HG03280 (cell line): ENCODE results near the gene GMEB2.
A peak's percentile ranks its signal among the peaks of the same experiment; 100 is the strongest.
"Not testable (repeated sequence)": the region's sequence is repeated elsewhere in the genome, so short reads cannot be mapped to it uniquely, and the experiment has no call there.

Source experiments
- ATAC-seq: cut with Tn5 transposase; IDR thresholded peaks from one replicate; pipeline ENCODE4 v1.9.1; 2021; ENCODE audit warnings: mild to moderate bottlenecking, moderate library complexity; ENCODE audit not compliant: unreplicated experiment

The GMEB2 gene

GRCh38 chr20:63626424-63627128, at the start of gene GMEB2:
GMEB2 (minus strand) TSS chr20:63627101; CDS start chr20:63619397, 7,704 bp downstream.
- peak; percentile 46 for ATAC-seq

GRCh38 chr20:63675681-63676368, 48.9 kb upstream of the GMEB2 start:
- no peak for ATAC-seq

GRCh38 chr20:63673951-63674350, 47.0 kb upstream of the GMEB2 start:
- ATAC-seq: no peak

GRCh38 chr20:63672666-63673065, 45.8 kb upstream of the GMEB2 start:
- no peak for ATAC-seq

GRCh38 chr20:63671695-63672094, 44.8 kb upstream of the GMEB2 start:
- ATAC-seq: not testable (repeated sequence)

- ATAC-seq: no peak
These were observed 41.5 kb upstream of the GMEB2 start for GRCh38 chr20:63668351-63668750.

GRCh38 chr20:63667858-63668257, 41.0 kb upstream of the GMEB2 start:
- no peak for ATAC-seq

- ATAC-seq: no peak
These were observed 38.8 kb upstream of the GMEB2 start for GRCh38 chr20:63665708-63666107.

GRCh38 chr20:63664861-63665594, 38.1 kb upstream of the GMEB2 start:
- ATAC-seq: no peak

- no peak for ATAC-seq
These were observed 37.4 kb upstream of the GMEB2 start for GRCh38 chr20:63664143-63664851.

GRCh38 chr20:63663332-63664066, 36.6 kb upstream of the GMEB2 start:
- ATAC-seq: no peak

- no peak for ATAC-seq
These were observed 35.9 kb upstream of the GMEB2 start for GRCh38 chr20:63662813-63663189.

- no peak for ATAC-seq
These were observed 35.3 kb upstream of the GMEB2 start for GRCh38 chr20:63661959-63662812.

- no peak for ATAC-seq
These were observed 34.2 kb upstream of the GMEB2 start for GRCh38 chr20:63661108-63661507.

- ATAC-seq: no peak
These were observed 33.7 kb upstream of the GMEB2 start for GRCh38 chr20:63660622-63661021.

- not testable (repeated sequence) for ATAC-seq
These were observed 33.3 kb upstream of the GMEB2 start for GRCh38 chr20:63660174-63660573.

GRCh38 chr20:63659370-63659769, 32.5 kb upstream of the GMEB2 start:
- ATAC-seq: no peak

- ATAC-seq: no peak
These were observed 31.9 kb upstream of the GMEB2 start for GRCh38 chr20:63658749-63659187.

- peak; percentile 82 for ATAC-seq
These were observed 31.2 kb upstream of the GMEB2 start, which contains the start of gene RTEL1 for GRCh38 chr20:63657937-63658748. RTEL1 (plus strand) TSS chr20:63658312; CDS start chr20:63659403, 1,091 bp downstream.
